HG03460 (cell line): ENCODE measurements around the gene TMEM271.

Experiments
- ATAC-seq: cut with Tn5 transposase; IDR thresholded peaks from one replicate; pipeline ENCODE4 v1.9.1; 2021; ENCODE audit not compliant: unreplicated experiment

Gene TMEM271

DNA sequence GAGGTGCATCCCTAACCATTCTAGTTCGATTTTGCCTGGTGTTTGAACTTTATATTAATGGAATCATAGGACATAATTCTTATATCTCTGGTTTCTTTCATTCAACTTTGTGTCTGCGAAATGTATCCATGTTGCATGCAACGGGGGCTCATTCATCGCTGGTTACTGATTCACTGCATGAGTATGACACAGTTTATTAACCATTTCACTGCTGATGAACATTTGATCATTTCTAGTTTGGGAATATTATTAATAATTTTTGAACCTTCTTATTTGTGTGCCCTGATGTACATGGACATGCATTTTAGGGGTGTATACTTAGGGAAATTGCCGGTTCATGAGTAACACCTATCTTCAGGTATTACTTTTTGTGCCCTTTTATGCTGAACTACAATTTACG, 5.1 kb upstream of the TMEM271 start:
- ATAC-seq = no peak

- ATAC-seq = no peak
Observed at GRCh38 chr4:579543-580175, 3.6 kb upstream of the TMEM271 start.

GRCh38 chr4:578451-579443, 2.7 kb upstream of the TMEM271 start:
- no peak for ATAC-seq

GRCh38 chr4:577499-578450, 1.7 kb upstream of the TMEM271 start:
- ATAC-seq = no peak

GRCh38 chr4:576991-577498, 950 bp upstream of the TMEM271 start:
- ATAC-seq = no peak

DNA sequence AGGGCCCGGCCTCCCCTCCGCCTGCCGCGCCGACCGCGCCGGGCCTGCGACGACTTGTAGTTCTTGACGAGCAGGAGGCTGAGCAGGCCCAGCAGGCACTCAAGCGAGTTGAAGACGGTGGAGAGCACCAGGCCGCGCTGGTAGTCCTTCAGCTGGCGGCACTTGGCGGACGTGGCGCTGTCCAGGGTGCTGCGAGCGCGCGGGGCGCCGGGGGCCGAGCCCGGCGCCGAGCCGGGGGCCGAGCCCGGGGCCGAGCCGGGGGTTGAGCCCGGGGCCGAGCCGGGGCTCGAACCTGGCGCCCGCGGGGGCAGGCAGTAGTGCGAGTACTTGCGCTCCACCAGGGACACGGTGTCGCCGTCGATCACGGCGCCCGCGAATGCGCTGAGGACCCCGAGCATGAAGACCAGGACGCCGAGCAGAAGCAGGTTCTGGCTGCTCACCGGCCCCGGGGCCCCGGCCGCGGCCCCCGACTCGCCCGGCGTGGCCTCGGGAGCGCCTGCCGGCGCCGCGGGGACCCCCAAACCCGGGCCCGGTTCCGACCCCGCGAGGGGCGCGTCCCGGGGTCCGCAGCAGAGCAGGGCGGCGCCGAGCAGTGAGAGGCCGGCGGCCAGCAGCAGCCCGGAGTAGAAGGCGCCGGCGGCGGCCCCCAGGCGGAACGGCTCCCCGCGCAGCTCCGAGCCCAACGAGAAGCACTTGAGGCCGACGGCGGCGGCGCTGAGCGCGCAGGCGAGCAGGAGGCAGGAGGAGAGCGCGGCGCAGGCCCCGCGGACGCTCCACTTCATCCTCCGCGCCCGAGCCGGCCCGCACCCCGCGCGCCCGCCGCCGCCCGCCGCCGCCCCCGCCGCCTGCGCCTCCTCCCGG, 584 bp downstream of the TMEM271 start:
- no peak for ATAC-seq

DNA sequence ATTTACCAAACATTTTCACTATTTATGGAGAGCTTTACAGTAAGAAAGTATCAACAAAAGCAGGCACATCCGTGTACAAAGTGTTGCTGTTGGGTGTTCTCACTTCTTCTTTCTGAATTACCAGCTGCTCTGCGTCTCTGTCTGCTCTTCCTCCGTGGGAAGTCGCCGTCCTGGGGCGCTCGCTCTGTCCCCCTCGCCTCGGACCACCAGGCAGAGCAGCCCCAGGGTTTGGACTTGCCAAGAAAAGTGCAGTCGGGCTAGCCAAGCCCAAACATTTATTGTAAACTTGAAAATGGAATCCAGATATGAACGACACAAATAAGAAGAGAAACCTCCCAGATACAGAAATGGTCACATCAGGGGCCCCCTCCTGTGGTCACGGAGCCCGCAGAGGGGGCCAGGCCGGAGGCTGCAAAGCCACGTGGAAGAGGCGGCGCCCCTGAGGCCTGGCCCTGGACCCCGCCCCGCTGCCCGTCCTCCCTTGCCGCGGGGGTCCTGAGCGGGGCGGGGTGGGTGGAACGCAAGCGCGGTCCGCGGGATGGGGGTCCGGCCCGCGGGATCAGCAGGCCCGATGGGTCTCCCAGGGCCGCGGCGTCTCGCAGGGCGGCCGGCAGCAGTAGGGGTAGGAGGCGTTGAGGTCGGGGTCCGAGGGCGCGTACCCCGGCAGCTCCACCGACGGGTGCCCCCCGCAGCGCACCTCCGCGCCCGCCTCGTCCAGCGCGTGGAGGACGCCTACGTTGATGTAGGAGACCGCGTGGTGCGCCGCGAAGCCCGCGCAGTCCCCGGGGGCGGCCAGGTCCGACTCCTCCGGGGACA, 1.5 kb downstream of the TMEM271 start:
- ATAC-seq = no peak

DNA sequence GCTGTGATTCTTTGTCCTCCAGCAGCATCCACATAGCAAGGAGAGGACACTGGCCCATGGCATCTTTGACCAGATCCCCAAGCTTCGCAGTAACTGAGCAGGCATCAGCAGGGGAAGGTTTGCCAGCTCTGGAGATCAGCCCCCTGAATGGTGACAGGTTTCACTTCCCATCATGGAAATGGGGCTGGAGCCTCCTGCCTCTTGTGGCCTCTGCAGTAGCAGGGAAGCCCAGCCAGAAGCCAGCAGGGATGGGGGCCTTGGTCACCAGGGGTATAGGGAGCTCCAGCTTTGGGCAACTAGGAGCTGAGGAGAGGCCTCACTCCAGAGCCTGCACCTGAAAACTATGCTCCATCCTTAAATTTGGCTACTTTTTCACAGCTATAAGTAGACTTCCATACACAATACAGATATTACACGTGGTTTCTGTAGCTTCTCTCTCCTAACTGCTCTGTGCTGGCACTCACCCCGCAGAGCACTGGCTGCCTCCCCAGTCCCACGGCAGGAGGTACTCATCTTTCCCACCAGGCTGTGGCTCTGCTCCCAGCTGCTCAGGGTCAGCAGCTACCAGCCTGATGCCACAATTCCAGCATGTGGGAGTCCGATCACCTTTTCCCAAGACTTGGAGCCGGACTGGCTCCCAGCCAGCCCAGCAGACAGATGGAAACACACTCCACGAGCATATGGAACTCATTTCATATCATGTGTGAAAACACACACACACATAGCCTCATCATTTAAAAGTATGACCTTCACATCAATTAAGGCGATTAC, 2.8 kb downstream of the TMEM271 start:
- no peak for ATAC-seq

DNA sequence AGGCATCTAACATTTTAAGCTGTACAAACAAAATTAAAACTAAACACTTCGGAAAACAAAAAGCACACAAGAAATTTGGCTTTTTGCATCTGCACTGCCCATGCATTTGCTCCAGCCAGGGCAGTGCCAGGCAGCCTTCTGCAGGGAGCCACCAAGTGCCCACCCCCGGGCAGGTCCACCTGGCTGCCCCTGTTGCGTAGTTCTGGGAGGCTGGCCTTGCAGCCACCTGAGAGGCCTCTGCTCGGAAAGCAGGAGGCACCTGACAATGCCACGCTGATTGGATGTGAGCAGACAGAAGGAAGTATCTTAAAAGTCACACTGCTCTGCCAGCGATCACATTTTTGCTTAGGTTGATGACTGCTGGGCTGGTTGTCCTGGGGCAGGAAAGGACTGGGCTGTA, 3.5 kb downstream of the TMEM271 start:
- no peak for ATAC-seq

DNA sequence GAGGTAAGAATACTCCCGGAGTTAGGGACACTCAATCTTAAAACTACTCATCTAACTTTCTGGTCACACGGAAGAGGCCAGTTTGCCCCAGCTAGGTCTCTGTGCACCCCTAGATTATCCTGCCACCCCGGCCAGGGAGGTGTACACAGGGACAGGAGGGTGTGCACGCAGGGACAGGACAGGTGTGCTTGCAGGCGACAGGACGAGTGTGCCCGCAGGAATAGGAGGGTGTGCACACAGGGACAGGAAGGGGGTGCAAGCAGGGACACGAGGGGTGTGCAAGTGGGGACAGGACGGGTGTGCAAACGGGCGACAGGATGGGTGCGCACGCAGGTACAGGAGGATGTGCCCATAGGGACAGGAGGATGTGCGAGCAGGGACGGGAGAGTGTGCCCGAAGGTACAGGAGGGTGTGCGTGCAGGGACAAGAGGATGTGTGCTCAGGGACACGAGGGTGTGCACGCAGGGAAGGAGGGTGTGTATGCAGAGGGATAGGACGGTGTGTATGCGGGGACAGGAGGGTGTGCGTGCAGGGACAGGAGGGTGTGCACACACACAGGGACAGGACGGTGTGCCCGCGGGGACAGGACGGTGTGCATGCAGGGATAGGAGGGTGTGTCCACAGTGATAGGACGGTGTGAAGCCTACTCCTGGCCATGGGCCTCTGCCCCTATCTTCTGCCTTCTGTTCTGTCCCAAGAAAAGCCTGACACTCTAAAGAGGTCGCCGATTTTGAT, 4.1 kb downstream of the TMEM271 start:
- ATAC-seq = no peak

- no peak for ATAC-seq
Observed at GRCh38 chr4:570754-571153, 5.3 kb downstream of the TMEM271 start.

GRCh38 chr4:569958-570667, 6.0 kb downstream of the TMEM271 start:
- ATAC-seq = no peak

DNA sequence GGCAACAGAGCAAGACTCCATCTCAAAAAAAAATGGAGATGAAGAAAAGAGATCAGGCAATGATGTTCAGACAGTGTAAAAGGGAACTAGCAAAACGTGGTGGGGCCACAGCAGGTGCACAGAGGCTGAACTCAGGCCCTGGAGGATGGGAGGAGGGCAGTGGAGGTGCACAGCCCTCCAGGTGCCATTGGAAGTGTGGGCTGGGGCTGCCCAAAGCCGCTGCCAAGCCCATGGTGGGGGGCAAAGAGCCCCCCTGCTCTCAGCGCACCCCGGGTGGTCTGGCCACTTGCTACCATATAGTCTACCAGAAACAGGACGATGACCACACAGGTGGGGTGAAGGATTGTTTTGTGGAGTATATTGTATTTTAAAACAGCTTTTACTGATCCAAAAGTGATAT, 7.1 kb downstream of the TMEM271 start:
- ATAC-seq = no peak

GRCh38 chr4:568351-568652, 7.8 kb downstream of the TMEM271 start:
- no peak for ATAC-seq

GRCh38 chr4:567457-568350, 8.4 kb downstream of the TMEM271 start:
- no peak for ATAC-seq
